Mucosa of descending colon (tissue), 3 donors: ENCODE measurements around the gene HHAT. TPM values are rescaled to one million over a fixed set of nuclear protein-coding genes. Genes with fewer than 3 reads are reported as not detected.

Experiments used
- ATAC-seq: fragments of 200-7000 bp; cut with Tn5 transposase; one replicate; pipeline ENCODE4 v1.9.1; 2020; ENCODE audit warnings: mild to moderate bottlenecking, moderate library complexity
- DNase-seq, 3 donors: peaks; one replicate each; pipeline ENCODE4 v3.0.0-alpha.2; 2020
- H3K36me3 ChIP-seq: fragments of 200-600 bp; one replicate; pipeline ENCODE4 v1.8.0; 2021; ENCODE audit warnings: low read depth, mild to moderate bottlenecking
- H3K4me1 ChIP-seq: fragments of 200-600 bp; one replicate; pipeline ENCODE4 v1.8.0; 2021; ENCODE audit warnings: low read depth, mild to moderate bottlenecking
- H3K4me3 ChIP-seq: fragments of 200-600 bp; one replicate; pipeline ENCODE4 v1.8.0; 2021; ENCODE audit warnings: mild to moderate bottlenecking
- H3K9me3 ChIP-seq: fragments of 200-600 bp; one replicate; pipeline ENCODE4 v1.8.0; 2021; ENCODE audit warnings: mild to moderate bottlenecking
- intact Hi-C, 2 donors: fragments of 100-400 bp; cut with DNase I in 1 of 2; cut with micrococcal nuclease in 1 of 2; formaldehyde crosslinking; loops; one replicate each; pipeline versions ENCODE4 v1.11.0 to v1.11.1; 2022; cut with DNase I, micrococcal nuclease
- total RNA-seq, 3 donors: library from RNA; stranded (reverse); fragmentation: NEBNext Ultra II Directional in 2 of 3; extraction: Animal tissue kit (Norgen Biotek cat#: 25700) in 2 of 3; gene quantifications; one replicate each; pipeline versions ENCODE4 v1.2.1 to v1.2.4, GENCODE V29; 2021 to 2023
- TF ChIP-seq, protein P1 (sequence below): fragments of 200-600 bp; IDR thresholded peaks from one replicate; pipeline ENCODE4 v1.8.0; 2022; ENCODE audit warnings: antibody characterized with exemption, mild to moderate bottlenecking
- donor health status: DM: no; HTN: no; CAD: no; lungs with moderate emphysema.
- donor health status: DM: no; HTN: no; CAD: no.
- donor health status: DM: no; HTN: yes; CAD: no.

The HHAT gene
- total RNA-seq, 3 donors from 2014 or later = 4.1 to 8.6 (median 5.9) TPM

DNA sequence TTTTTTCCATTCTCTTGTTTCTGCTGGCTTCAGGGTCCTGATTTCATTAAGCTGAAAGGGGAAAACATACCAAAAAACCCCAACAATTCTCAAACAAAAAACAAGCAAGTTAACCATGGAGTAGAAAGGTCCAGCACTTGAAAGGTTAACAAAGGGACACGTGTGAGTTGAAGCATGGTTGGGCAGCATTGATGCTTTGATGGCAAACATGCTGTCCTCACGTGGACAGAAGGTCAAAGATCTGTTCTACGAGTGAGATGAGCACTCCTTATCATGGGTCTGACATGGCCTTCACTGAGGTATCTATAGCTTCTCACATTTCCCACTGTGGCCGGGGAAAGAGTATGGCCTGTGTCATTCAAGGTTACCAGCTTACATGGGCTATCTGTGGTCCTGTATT lies 394.9 kb downstream of the HHAT start:
- ATAC-seq (no peak), DNase-seq (no peak)
- H3K9me3 ChIP-seq = no peaks in the 10 kb centered on the region
- TF ChIP-seq, protein P1, sequence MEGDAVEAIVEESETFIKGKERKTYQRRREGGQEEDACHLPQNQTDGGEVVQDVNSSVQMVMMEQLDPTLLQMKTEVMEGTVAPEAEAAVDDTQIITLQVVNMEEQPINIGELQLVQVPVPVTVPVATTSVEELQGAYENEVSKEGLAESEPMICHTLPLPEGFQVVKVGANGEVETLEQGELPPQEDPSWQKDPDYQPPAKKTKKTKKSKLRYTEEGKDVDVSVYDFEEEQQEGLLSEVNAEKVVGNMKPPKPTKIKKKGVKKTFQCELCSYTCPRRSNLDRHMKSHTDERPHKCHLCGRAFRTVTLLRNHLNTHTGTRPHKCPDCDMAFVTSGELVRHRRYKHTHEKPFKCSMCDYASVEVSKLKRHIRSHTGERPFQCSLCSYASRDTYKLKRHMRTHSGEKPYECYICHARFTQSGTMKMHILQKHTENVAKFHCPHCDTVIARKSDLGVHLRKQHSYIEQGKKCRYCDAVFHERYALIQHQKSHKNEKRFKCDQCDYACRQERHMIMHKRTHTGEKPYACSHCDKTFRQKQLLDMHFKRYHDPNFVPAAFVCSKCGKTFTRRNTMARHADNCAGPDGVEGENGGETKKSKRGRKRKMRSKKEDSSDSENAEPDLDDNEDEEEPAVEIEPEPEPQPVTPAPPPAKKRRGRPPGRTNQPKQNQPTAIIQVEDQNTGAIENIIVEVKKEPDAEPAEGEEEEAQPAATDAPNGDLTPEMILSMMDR = no peak
- no peaks in the 10 kb centered on the region for H3K36me3 ChIP-seq
- no peaks in the 10 kb centered on the region for H3K4me1 ChIP-seq
- intact Hi-C loops = no loop called here
- no peak overlapping the region for H3K4me3 ChIP-seq

DNA sequence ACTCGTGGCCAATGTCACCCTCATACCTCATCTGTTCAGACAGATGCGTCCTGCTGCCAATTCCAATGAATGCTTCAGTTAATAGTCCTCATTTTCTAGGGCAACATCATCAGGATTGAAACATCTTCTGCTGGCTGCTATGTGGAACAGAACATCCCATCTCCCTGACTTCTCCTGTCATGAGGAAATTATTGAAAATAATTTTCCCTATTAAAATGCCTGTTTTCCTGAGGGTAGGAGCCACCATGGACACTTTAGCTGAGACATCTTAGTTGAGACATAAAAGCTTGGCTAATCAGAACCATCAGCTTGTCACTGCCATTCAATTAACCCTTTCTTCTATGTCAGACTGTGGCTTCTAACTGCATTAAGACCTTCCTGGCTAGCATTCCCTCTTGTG lies 396.1 kb downstream of the HHAT start:
- intact Hi-C loops = no loop called here
- no peaks in the 10 kb centered on the region for H3K36me3 ChIP-seq
- ATAC-seq (no peak), DNase-seq (no peak)
- TF ChIP-seq, protein P1 = no peak
- H3K4me3 ChIP-seq = no peak overlapping the region
- H3K4me1 ChIP-seq = no peaks in the 10 kb centered on the region
- no peaks in the 10 kb centered on the region for H3K9me3 ChIP-seq

Other genes with a start within 250 kb of the HHAT start
- gene SERTAD4, start 96.1 kb upstream of the HHAT start, total RNA-seq = 10 to 100 TPM in 1 of 3 donors, 1 to 10 TPM in 2; 4.2 to 17.1 (median 6.0) TPM